Measurements from ENCODE around the gene MTOR.
"Not testable (repeated sequence)": the region's sequence is repeated elsewhere in the genome, so short reads cannot be mapped to it uniquely, and the experiment has no call there.

MTOR gene

GRCh38 chr1:11262171-11263049, at the start of gene MTOR:
Gene MTOR (minus strand): TSS chr1:11262551. CDS start chr1:11259409, 3,142 bp downstream.
- peak; percentile 54 to 100 (median 98) for DNase-seq

GRCh38 chr1:11309385-11309784, 47.0 kb upstream of the MTOR start:
- DNase-seq = no peak

- DNase-seq = no peak
Measured at GRCh38 chr1:11308699-11309224, 46.4 kb upstream of the MTOR start.

- no peak for DNase-seq
Measured at GRCh38 chr1:11307852-11308251, 45.5 kb upstream of the MTOR start.

- DNase-seq = not testable (repeated sequence)
Measured at GRCh38 chr1:11305516-11305915, 43.2 kb upstream of the MTOR start.

- DNase-seq = no peak
Measured at GRCh38 chr1:11302366-11302765, 40.0 kb upstream of the MTOR start.

GRCh38 chr1:11301601-11302000, 39.2 kb upstream of the MTOR start:
- DNase-seq = peak in 47 of 56 donors; percentile 7 to 87 (median 51)

GRCh38 chr1:11299225-11299574, 36.8 kb upstream of the MTOR start:
- no peak for DNase-seq

GRCh38 chr1:11298390-11299224, 36.3 kb upstream of the MTOR start:
- DNase-seq = no peak

GRCh38 chr1:11297774-11298173, 35.4 kb upstream of the MTOR start:
- not testable (repeated sequence) for DNase-seq

GRCh38 chr1:11295905-11296304, 33.6 kb upstream of the MTOR start:
- DNase-seq = no peak

GRCh38 chr1:11294951-11295350, 32.6 kb upstream of the MTOR start:
- DNase-seq = no peak

GRCh38 chr1:11293856-11294255, 31.5 kb upstream of the MTOR start:
- DNase-seq = no peak

GRCh38 chr1:11291049-11291448, 28.7 kb upstream of the MTOR start:
- no peak for DNase-seq

GRCh38 chr1:11289064-11289463, 26.7 kb upstream of the MTOR start:
- DNase-seq = no peak

- no peak for DNase-seq
Measured at GRCh38 chr1:11286735-11287410, 24.5 kb upstream of the MTOR start.

GRCh38 chr1:11285883-11286734, 23.8 kb upstream of the MTOR start:
- DNase-seq = peak in 21 of 56 donors; percentile 2 to 54 (median 13)

GRCh38 chr1:11284784-11285183, 22.4 kb upstream of the MTOR start:
- no peak for DNase-seq

GRCh38 chr1:11283151-11283550, 20.8 kb upstream of the MTOR start:
- DNase-seq = no peak

- DNase-seq = no peak
Measured at GRCh38 chr1:11281518-11282331, 19.4 kb upstream of the MTOR start.

Data from amygdala (tissue), 56 donors.